22Rv1 (cell line): ENCODE data around the gene EME2.

Source experiments
- H3K27ac ChIP-seq: fragments of 450-650 bp; 2 replicates; pipeline ENCODE4 v1.5.1; 2017
- ZFX ChIP-seq: fragments of 450-650 bp; IDR thresholded peaks from 2 replicates; pipeline ENCODE4 v1.6.1; 2017; ENCODE audit warnings: antibody characterized with exemption, borderline replicate concordance
- TF ChIP-seq, protein P1 (sequence below): fragments of 450-650 bp; IDR thresholded peaks from 2 replicates; pipeline ENCODE4 v1.5.1; 2017; ENCODE audit warnings: mild to moderate bottlenecking

The EME2 gene

GRCh38 chr16:1778200-1779179, 5.9 kb downstream of the EME2 start:
- TF ChIP-seq, protein P1, sequence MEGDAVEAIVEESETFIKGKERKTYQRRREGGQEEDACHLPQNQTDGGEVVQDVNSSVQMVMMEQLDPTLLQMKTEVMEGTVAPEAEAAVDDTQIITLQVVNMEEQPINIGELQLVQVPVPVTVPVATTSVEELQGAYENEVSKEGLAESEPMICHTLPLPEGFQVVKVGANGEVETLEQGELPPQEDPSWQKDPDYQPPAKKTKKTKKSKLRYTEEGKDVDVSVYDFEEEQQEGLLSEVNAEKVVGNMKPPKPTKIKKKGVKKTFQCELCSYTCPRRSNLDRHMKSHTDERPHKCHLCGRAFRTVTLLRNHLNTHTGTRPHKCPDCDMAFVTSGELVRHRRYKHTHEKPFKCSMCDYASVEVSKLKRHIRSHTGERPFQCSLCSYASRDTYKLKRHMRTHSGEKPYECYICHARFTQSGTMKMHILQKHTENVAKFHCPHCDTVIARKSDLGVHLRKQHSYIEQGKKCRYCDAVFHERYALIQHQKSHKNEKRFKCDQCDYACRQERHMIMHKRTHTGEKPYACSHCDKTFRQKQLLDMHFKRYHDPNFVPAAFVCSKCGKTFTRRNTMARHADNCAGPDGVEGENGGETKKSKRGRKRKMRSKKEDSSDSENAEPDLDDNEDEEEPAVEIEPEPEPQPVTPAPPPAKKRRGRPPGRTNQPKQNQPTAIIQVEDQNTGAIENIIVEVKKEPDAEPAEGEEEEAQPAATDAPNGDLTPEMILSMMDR: no peak
- no peak for TF ChIP-seq ZFX
- H3K27ac ChIP-seq: peak overlapping the region; percentile 93

GRCh38 chr16:1779234-1779701, 6.7 kb downstream of the EME2 start:
- H3K27ac ChIP-seq: peak overlapping the region; percentile 93
- TF ChIP-seq, protein P1: no peak
- TF ChIP-seq ZFX: no peak

- H3K27ac ChIP-seq: peak overlapping the region; percentile 93
- TF ChIP-seq, protein P1: no peak
- TF ChIP-seq ZFX: no peak
Measured at GRCh38 chr16:1779741-1780676, 7.4 kb downstream of the EME2 start.

DNA sequence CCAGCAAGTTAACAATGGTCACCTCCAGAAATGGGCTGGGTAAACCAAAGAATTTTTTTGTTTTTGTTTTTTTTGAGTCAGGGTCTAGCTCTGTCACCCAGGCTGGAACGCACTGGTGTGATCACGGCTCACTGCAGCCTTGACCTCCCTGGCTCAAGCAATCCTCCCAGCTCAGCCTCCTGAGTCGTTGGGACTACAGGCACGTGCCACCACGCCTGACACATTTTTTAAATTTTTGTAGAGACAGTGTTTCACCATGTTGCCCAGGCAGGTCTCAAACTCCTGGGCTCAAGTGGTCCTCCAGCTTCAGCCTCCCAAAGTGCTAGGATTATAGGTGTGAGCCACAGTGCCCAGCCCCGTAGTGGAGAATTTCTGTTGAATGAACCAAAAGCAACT, 8.1 kb downstream of the EME2 start:
- peak overlapping the region; percentile 93 for H3K27ac ChIP-seq
- TF ChIP-seq, protein P1: no peak
- no peak for TF ChIP-seq ZFX

DNA sequence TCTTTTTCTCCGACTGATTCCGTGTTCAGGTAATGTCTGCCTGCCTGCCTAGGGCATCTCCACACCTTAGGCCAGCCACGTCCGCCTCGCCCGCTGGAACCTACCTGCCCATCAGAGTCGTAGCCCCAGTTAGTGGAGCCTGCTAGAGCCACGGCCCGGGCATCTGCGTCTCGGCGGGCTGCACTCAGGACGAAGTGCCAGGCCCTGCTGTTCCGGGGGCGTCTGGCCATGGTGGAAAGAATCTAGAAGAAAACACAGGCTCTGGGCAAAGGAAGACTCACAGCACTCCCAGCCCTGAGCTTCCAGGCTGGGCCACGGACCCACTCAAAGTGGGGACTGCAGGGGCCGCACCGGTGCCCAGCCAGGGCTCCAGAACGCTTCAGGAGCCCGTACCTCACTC, 8.6 kb downstream of the EME2 start:
- no peak for TF ChIP-seq ZFX
- TF ChIP-seq, protein P1: no peak

GRCh38 chr16:1781758-1782407, 9.3 kb downstream of the EME2 start:
- no peak for TF ChIP-seq ZFX
- TF ChIP-seq, protein P1: no peak
- peak overlapping the region; percentile 93 for H3K27ac ChIP-seq

More for the DNA sequence above, 8.6 kb downstream of the EME2 start:
- peak overlapping the region; percentile 93 for H3K27ac ChIP-seq
